ENCODE data around the gene CCND2.

Gene CCND2

GRCh38 chr12:4273273-4273651 is 300 bp upstream of the CCND2 start:
- H3K27ac ChIP-seq = no peak overlapping the region
- TF ChIP-seq ZFX (IDR thresholded peaks at IDR 0.05) (no peak), CTCF (conservative IDR thresholded peaks at IDR 0.05) (no peak)

GRCh38 chr12:4274396-4275015 is 944 bp downstream of the CCND2 start:
- TF ChIP-seq ZFX (IDR thresholded peaks at IDR 0.05) (no peak), CTCF (conservative IDR thresholded peaks at IDR 0.05) (no peak)
- H3K27ac ChIP-seq = no peak overlapping the region

- TF ChIP-seq CTCF (conservative IDR thresholded peaks at IDR 0.05) (no peak), ZFX (IDR thresholded peaks at IDR 0.05) (no peak)
- no peak overlapping the region for H3K27ac ChIP-seq
Measured at GRCh38 chr12:4275016-4275869, 1.7 kb downstream of the CCND2 start.

- TF ChIP-seq ZFX (IDR thresholded peaks at IDR 0.05) = no peak
- TF ChIP-seq CTCF (conservative IDR thresholded peaks at IDR 0.05) = no peak
- no peak overlapping the region for H3K27ac ChIP-seq
Measured at GRCh38 chr12:4275870-4276301, 2.3 kb downstream of the CCND2 start.

GRCh38 chr12:4276524-4277204 is 3.1 kb downstream of the CCND2 start:
- H3K27ac ChIP-seq = no peak overlapping the region
- TF ChIP-seq CTCF (conservative IDR thresholded peaks at IDR 0.05) = peak; percentile 93
- TF ChIP-seq ZFX (IDR thresholded peaks at IDR 0.05) = no peak

GRCh38 chr12:4277205-4277543 is 3.6 kb downstream of the CCND2 start:
- TF ChIP-seq ZFX (IDR thresholded peaks at IDR 0.05) (no peak), CTCF (conservative IDR thresholded peaks at IDR 0.05) (peak; percentile 80)

GRCh38 chr12:4277857-4278256 is 4.3 kb downstream of the CCND2 start:
- H3K27ac ChIP-seq = no peak overlapping the region
- TF ChIP-seq ZFX (IDR thresholded peaks at IDR 0.05) = no peak
- no peak for TF ChIP-seq CTCF (conservative IDR thresholded peaks at IDR 0.05)

More at GRCh38 chr12:4277205-4277543, 3.6 kb downstream of the CCND2 start:
- no peak overlapping the region for H3K27ac ChIP-seq

Data from C4-2B (cell line).